Breast epithelium (tissue), 4 donors: Measurements from ENCODE around the gene ZNF575. TPM values are rescaled to one million over a fixed set of nuclear protein-coding genes. Genes with fewer than 3 reads are reported as not detected.

Source experiments
- DNase-seq, 2 donors: peaks; one replicate each; pipeline ENCODE4 v3.0.0-alpha.2; 2019; ENCODE audit warnings: low spot score in 2 of 2
- H3K27ac ChIP-seq, 2 donors: fragments of 200-600 bp; sonication (generic) in 1 of 2; one replicate each; pipeline ENCODE4 v1.5.1; 2016 to 2019; ENCODE audit warnings: mild to moderate bottlenecking in 1 of 2
- H3K27me3 ChIP-seq, 2 donors: fragments of 200-600 bp; sonication (generic) in 1 of 2; one replicate each; pipeline versions ENCODE4 v1.5.1 to v1.6.0; 2017 to 2019; ENCODE audit warnings: control low read depth in 1 of 2, mild to moderate bottlenecking in 1 of 2
- H3K36me3 ChIP-seq: fragments of 200-600 bp; one replicate; pipeline ENCODE4 v1.5.1; 2019
- H3K4me1 ChIP-seq, 2 donors: fragments of 200-600 bp; sonication (generic); one replicate each; pipeline ENCODE4 v1.5.1; 2016 to 2019; ENCODE audit warnings: control low read depth in 1 of 2
- H3K4me3 ChIP-seq, 3 donors: fragments of 200-600 bp; sonication (generic); 1 replicate in 2 of 3; 2 replicates in 1 of 3; pipeline ENCODE4 v1.5.1; 2016 to 2019; ENCODE audit warnings: mild to moderate bottlenecking in 3 of 3, moderate library complexity in 2 of 3
- H3K9me3 ChIP-seq, 2 donors: fragments of 200-600 bp; sonication (generic) in 1 of 2; one replicate each; pipeline ENCODE4 v1.5.1; 2016 to 2019; ENCODE audit warnings: control low read depth in 1 of 2
- POLR2A ChIP-seq: fragments of 450-650 bp; IDR thresholded peaks from one replicate; pipeline ENCODE4 v1.6.1; 2016; ENCODE audit warnings: antibody characterized with exemption, mild to moderate bottlenecking, moderate library complexity
- POLR2AphosphoS5 ChIP-seq, 3 donors: sonication (generic); formaldehyde crosslinking; IDR thresholded peaks; one replicate each; pipeline ENCODE4 v1.6.1; 2017; ENCODE audit warnings: antibody characterized with exemption in 3 of 3
- intact Hi-C: fragments of 100-400 bp; cut with DNase I; formaldehyde crosslinking; loops from one replicate; pipeline ENCODE4 v1.15.1; 2023; ENCODE audit warnings: low total_unique reads
- total RNA-seq, 3 donors: library from RNA; depleted of rRNA; stranded (reverse); fragments of >200 nt; gene quantifications; one replicate each; pipeline ENCODE4 v1.1.0, GENCODE V29; 2016
- TF ChIP-seq, protein P1 (sequence below), 3 donors: fragments of 450-650 bp; IDR thresholded peaks; one replicate each; pipeline ENCODE4 v1.5.1; 2016 to 2017; ENCODE audit warnings: antibody characterized with exemption in 3 of 3, mild to moderate bottlenecking in 3 of 3, moderate library complexity in 3 of 3

ZNF575 gene
- total RNA-seq, 3 donors from 2014 or later, result 0.59 to 0.98 (median 0.64) TPM

DNA sequence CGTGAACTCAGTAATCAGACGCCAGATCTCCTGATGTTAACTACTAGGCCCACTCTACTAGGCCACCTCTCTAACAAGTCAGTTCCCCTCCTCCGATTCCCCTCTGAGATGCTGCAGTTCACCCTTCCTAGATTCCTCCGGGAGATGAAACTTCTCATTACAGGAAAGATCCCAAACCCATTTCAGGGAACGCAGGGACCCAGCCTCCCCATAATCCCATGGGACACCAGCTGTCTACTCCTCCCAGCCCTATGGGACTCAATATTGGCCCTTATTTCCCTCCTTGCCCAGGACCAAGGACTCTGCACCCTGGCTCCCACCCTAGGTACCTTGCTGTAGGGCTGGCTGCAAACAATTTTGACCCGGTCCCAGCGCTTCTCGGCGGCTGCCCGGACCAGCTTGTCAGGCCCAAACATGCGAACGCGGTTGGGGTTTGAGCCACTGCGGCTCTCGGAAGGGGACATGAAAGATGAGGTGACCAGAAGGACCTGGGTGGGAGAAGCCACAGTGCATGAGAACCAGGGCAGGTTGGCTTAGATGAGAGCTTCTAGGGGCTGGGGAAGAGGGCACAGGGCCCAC lies 21.4 kb downstream of the ZNF575 start:
- no peak for TF ChIP-seq POLR2A
- TF ChIP-seq POLR2AphosphoS5 (IDR thresholded peaks at IDR 0.05), result no peak
- TF ChIP-seq, protein P1, sequence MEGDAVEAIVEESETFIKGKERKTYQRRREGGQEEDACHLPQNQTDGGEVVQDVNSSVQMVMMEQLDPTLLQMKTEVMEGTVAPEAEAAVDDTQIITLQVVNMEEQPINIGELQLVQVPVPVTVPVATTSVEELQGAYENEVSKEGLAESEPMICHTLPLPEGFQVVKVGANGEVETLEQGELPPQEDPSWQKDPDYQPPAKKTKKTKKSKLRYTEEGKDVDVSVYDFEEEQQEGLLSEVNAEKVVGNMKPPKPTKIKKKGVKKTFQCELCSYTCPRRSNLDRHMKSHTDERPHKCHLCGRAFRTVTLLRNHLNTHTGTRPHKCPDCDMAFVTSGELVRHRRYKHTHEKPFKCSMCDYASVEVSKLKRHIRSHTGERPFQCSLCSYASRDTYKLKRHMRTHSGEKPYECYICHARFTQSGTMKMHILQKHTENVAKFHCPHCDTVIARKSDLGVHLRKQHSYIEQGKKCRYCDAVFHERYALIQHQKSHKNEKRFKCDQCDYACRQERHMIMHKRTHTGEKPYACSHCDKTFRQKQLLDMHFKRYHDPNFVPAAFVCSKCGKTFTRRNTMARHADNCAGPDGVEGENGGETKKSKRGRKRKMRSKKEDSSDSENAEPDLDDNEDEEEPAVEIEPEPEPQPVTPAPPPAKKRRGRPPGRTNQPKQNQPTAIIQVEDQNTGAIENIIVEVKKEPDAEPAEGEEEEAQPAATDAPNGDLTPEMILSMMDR (IDR thresholded peaks at IDR 0.05), result no peak
- no peak for DNase-seq

GRCh38 chr19:43555185-43555770 lies 22.3 kb downstream of the ZNF575 start:
- Histone ChIP-seq H3K36me3 (no peaks in the 10 kb centered on the region), H3K4me1 (no peaks in the 10 kb centered on the region), H3K27ac (no peak overlapping the region), H3K4me3 (no peak overlapping the region), H3K9me3 (no peaks in the 10 kb centered on the region), H3K27me3 (no peaks in the 10 kb centered on the region)
- TF ChIP-seq POLR2A, result no peak
- TF ChIP-seq, protein P1 (IDR thresholded peaks at IDR 0.05), result peak; percentile 9 to 43 (median 35)
- intact Hi-C loops, result no loop called here
- peak in 1 of 2 donors; percentile 62 for DNase-seq

More for the DNA sequence above, 21.4 kb downstream of the ZNF575 start:
- intact Hi-C loops, result no loop called here
- H3K4me1 ChIP-seq, result no peaks in the 10 kb centered on the region
- H3K27ac ChIP-seq, result no peak overlapping the region
- H3K36me3 ChIP-seq, result no peaks in the 10 kb centered on the region
- no peaks in the 10 kb centered on the region for H3K9me3 ChIP-seq
- H3K4me3 ChIP-seq, result no peak overlapping the region
- no peaks in the 10 kb centered on the region for H3K27me3 ChIP-seq

DNA sequence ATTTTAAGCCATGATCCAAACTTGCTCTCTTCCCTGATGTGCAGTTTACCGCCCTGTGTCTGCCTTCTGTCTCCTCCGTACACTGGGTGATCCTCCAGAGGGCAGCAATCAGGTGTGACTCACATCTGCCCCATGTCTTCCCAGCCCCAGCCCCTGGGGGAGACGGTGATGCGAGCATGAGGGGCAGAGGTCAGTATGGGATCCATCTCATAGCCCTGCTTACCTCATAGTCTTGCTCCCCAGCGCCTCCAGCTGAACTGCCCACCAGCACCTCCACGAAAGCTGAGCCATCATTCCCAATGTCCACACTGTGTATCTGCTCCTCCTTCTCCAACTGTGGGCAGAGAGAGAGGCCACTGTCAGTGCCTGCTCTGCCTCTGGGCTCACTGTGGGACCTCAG lies 27.7 kb downstream of the ZNF575 start:
- Histone ChIP-seq H3K4me3 (no peak overlapping the region), H3K4me1 (no peaks in the 10 kb centered on the region), H3K9me3 (no peaks in the 10 kb centered on the region), H3K27me3 (no peaks in the 10 kb centered on the region), H3K36me3 (no peaks in the 10 kb centered on the region), H3K27ac (no peak overlapping the region)
- DNase-seq, result no peak
- intact Hi-C loops, result no loop called here
- TF ChIP-seq, protein P1 (IDR thresholded peaks at IDR 0.05), result no peak
- TF ChIP-seq POLR2A (no peak), POLR2AphosphoS5 (IDR thresholded peaks at IDR 0.05) (no peak)

- H3K27me3 ChIP-seq, result no peaks in the 10 kb centered on the region
- H3K4me3 ChIP-seq, result no peak overlapping the region
- no peak overlapping the region for H3K27ac ChIP-seq
- H3K4me1 ChIP-seq, result no peaks in the 10 kb centered on the region
- H3K36me3 ChIP-seq, result no peaks in the 10 kb centered on the region
- no peak for TF ChIP-seq POLR2A
- TF ChIP-seq, protein P1 (IDR thresholded peaks at IDR 0.05), result no peak
- no peak for TF ChIP-seq POLR2AphosphoS5 (IDR thresholded peaks at IDR 0.05)
- intact Hi-C loops, result no loop called here
- no peaks in the 10 kb centered on the region for H3K9me3 ChIP-seq
- DNase-seq, result no peak
Measured at GRCh38 chr19:43561139-43561970, 28.4 kb downstream of the ZNF575 start.

- TF ChIP-seq POLR2A (no peak), POLR2AphosphoS5 (IDR thresholded peaks at IDR 0.05) (no peak)
- TF ChIP-seq, protein P1 (IDR thresholded peaks at IDR 0.05), result no peak
- Histone ChIP-seq H3K36me3 (no peaks in the 10 kb centered on the region), H3K4me3 (no peak overlapping the region), H3K27me3 (no peaks in the 10 kb centered on the region), H3K9me3 (no peaks in the 10 kb centered on the region), H3K4me1 (no peaks in the 10 kb centered on the region), H3K27ac (no peak overlapping the region)
- intact Hi-C loops, result no loop called here
- DNase-seq, result no peak
Measured at GRCh38 chr19:43562226-43562697, 29.3 kb downstream of the ZNF575 start.
